ENCODE data around the gene CADM2.

The CADM2 gene

DNA sequence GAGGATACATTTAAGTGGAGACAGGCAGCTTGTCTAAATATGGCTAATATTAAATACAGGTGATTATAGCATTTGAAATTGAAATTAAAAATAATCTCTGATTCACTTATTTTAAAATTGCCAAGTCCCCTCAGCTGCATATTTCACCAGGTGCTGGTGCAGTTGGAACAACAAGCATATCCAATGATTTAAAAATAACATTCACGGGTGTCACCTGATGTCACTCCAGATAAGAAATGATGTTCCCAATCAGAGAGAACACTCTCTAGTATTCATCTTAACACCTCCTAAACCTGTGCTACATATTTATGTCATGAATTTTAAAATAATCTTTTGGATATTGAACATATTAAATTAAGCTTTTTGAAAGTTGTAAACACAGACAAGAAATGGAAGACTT is 249.9 kb downstream of the CADM2 start:
- DNase-seq, result no peak

DNA sequence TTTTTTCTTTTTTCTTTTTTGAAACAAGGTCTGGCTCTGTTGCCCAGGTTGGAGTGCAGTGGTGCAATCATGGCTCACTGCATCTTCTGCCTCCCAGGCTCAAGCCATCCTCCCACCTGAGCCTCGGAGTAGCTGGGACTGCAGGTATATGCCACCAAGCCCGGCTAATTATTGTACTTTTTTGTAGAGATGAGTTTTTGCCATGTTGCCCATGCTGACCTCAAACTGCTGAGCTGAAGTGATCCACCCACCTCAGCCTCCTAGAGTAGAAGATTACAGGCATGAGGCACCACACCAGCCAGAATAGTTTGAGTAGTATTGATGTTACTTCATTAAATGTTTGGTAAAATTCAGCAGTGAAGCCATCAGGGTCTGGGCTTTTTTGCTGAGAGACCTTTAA is 251.8 kb downstream of the CADM2 start:
- no peak for DNase-seq

DNA sequence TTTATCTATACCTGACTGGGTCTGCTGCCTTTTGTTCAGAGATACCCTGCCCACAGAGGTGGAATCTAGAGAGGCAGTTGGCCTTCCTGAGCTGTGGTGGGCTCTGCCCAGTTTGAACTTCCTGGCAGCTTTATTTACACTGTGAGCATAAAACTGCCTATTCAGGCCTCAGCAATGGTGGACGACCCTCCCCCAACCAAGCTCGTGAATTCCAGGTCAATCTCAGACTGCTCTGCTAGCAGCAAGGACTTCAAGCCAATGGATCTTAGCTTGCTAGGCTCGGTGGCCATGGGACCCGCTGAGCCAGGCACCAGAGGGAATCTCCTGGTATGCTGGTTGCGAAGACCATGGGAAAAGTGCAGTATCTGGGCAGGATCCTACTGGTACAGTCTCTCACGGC is 270.2 kb downstream of the CADM2 start:
- DNase-seq, result no peak

DNA sequence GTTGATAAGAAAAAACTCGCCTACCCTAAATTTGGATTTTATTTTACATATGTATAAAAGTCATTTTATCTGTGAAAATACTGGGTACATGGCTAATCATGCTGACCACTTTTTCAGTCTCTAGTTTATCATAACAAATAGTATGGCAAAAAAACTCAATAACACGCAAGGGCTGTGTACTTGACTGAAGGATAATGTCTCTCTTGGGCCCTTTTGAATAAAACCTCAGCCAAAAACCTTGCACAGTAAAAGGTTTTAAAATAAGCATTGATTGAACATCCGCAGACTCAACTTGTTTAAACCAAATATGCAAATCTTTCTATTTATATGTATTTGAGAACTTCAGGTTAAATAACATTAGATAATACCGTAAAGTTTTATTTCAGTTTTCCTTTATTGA is 285.3 kb downstream of the CADM2 start:
- DNase-seq, result no peak

DNA sequence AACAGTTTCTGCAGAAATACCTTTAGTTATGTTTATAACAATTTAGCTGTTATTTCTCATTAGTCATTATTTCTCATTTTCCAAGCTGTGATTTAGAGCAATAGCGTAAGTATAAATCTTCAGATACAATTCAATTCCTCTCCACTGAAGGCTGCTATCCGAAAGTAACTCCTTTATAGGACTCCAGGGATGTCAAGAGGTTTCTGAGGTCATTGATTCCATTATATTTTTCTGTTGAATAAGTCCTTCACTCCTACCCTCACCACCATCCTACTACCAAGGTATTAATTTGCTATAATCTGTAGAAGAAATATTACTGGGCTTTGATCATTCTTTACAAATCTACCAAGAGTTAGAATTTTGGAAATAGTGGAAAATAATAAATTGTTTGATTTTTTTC is 285.7 kb downstream of the CADM2 start:
- no peak for DNase-seq

DNA sequence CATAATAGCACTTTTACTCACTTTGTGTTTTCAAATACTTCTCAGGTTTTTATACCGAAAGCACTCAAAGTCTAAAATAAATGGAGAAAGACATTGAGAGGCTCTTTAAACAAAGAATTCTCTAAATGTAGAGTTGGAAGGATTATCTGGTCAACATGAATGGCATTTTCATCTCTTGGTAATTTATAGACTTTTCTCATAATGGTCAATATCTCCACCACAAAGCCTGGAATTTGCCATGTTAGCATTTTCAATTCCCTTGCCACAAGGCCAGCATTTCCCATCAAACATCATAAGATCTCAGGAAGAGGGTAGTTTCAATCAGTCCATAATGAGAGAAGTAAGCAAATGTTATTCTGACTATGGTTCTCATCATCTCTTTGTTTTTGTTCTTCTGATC is 293.0 kb downstream of the CADM2 start:
- DNase-seq, result no peak

DNA sequence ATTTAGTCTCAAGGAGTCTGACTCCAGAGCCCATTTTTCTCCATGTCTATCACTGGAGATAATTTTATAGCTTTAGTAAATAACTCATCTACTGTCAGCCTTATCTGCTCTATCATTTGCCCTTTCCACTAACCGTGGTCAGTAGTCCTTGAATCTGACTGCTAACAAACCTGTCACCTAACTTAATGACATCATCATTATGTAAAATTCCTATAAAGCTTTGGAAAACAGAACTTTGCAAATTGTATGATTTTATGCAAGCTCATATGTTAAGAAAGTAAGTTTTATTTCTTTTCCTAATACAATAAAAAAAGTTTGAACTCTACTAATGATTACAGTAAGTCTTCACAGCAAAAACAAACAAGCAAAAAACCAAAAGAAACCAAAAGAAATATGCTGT is 293.9 kb downstream of the CADM2 start:
- no peak for DNase-seq

DNA sequence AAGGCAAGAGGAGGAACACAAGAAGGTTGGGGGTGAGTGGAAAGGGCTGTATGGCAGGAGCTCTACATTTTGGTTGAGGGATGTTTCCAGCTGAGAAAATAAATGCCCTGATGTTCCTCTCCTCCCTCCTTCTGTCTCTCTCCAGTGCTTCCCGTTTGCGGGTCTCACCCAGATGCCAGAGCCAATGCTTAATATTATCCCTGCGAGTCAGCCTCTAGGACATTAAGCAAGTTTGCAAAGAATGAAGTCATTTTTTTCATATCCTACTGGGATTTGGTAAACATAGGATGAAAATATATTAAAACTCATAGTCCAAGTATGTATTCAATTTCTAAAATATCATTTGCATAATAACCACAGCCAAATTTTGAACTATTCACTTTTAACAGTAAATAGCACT is 295.9 kb downstream of the CADM2 start:
- no peak for DNase-seq

DNA sequence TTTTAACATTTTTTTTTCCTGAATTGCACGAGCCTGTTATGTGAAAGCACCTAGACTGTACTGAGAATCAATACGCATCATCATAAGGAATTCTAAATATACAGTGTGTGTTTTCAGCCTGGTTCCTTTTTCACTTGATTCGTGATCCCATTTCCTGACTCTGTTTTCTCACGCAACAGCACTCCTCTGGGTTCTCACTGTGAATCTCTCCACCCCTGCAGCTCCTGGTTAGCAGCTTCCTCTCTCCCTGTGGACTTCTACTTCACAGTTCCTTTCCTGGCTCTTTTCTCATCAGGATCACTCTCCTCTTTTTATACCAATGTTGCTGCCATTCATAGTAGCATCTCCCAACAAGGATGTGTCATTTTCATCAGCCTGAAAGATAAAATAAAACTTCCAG is 297.2 kb downstream of the CADM2 start:
- DNase-seq, result no peak

DNA sequence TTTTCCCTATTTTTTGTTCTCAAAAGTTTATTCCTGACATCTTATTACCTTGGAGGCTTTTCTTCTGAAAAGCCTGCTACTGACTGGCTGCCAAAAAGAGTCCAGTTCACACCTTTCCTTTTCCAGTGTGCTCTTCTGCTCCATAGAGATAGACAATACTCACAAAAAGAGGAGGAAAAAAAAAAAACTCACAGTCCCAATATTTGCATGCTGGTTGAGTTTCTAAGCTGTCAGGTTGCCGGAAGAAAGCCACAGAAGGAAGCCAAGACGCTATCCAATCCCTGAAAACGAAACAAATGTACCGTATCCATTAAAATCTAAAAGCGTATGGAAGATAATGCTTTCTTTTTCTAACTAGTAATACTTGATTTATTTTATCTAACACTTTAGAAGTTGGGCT is 299.5 kb downstream of the CADM2 start:
- no peak for DNase-seq

DNA sequence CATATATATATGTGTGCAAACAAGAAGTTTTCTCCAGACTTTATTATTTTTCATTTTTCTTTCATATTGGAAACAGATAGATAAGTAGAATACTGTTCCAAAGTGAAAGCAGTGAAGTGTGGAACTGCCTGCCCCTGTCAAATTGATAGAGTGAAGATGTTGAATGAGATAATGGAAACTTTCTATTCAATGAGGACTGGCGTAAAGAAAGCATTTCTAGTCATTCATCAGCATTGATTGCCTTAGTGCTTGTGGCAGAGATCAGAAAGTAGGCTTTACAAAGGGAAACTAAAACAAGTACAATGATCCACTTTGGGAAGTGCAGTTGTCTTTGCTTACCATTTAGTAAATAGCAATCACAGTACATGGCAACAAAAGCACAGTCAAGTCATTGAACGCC is 300.0 kb downstream of the CADM2 start:
- no peak for DNase-seq

DNA sequence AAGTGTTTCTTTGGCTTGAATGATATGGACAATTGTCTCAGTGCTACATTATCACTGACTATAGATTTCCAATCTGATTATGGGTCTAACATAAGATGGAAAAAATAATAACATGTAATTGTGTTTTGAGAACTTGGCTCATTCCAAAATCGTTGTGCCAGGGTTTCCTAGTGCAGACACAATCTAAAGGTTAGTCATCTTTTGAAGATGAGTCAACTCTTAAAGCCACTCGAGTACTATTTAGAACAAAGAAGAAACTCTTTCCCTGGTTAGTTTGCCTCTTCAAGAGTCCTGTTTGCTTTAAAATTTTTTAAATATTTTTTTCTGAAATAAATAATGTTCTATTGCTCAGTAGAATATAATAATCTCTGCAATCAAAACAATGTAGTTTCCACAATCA is 301.0 kb downstream of the CADM2 start:
- no peak for DNase-seq

DNA sequence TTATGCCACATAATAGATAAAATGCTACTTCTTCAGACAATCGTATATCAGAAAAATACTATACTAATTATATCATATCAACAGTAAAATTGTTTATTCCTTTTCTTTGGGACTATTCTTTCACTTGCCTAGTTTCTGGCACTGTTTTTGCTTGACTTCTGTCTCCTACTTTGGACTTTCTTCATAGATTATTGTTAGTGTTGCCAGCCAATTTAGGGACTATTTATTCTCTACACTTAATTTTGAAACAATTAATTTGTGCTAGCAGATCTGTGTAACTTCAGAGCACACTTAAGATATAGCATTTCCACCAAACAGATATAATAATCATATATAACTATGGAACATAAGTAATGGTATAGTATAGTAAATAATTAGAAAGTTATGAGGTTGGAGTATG is 305.6 kb downstream of the CADM2 start:
- DNase-seq, result no peak

DNA sequence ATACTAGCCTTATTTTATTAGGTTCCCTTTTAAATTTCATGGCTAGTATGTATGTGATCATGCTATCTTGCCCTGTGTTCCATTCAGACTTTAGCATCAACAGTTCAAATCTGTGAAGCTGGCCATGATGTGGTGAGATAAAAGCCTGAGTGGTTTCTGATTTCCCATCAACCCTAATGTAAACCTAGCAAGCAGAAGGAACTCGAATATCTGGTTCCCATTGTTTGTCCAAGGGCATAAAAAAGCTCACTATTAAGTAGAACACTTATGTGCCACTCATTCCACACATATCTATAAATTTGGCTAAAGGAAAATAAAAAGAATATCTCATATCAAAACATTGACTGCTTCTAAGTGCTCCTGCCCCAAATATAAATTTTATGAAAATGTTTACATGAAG is 311.7 kb downstream of the CADM2 start:
- DNase-seq, result no peak

DNA sequence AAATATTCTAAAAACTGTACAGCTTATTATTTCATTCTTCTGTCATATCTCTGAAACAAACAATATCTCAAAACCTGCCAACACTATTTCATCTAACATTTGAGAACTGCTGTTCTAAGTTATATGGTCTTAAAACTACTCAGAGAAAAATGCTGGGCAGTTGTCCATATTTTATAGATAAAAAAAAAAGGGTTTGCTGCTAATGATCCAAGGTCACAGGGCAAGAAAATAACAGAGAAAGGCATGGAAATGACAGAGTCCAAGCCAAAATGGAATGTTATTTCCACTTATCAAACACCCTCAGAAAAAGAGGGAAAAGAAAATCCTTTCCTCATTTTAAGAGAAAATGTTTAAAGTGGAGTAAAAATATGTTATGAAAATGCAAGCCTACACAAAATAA is 313.1 kb downstream of the CADM2 start:
- no peak for DNase-seq

DNA sequence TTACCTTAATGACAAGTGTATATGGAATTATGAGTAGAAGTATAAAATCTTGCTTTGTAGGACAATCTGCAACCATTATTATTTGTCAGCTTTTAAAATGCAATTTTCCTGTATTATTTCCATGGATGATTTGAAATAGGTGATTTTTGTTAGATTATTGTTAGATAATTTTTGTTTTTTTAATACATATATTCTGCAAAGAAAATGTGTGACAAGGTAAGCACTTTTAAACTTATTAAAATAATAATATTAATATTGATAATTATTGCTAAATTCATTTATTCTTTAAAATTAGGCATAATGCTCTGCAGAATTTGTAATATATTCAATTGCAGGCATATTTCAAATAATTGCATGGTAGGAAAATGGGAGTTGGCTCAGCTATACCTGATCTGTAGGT is 329.5 kb downstream of the CADM2 start:
- no peak for DNase-seq

DNA sequence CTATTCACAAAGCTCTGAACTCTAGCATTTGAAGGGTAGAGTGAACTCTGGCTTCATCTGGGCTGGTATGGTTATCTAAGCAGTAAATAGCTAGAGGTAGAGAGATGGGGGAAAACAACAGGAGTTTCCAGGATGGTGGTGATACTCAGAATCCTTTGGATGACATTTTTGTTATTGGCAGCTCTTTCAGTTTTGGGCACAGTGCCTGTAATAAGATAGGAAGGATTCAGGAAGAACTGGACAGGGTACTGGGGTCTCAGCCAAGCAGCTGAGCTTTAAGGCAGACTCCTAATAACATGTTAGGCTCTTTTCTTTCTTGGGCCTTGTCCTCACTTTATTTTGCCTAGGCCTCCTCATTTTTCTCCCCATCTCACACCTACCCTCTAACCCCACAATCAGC is 338.5 kb downstream of the CADM2 start:
- no peak for DNase-seq

DNA sequence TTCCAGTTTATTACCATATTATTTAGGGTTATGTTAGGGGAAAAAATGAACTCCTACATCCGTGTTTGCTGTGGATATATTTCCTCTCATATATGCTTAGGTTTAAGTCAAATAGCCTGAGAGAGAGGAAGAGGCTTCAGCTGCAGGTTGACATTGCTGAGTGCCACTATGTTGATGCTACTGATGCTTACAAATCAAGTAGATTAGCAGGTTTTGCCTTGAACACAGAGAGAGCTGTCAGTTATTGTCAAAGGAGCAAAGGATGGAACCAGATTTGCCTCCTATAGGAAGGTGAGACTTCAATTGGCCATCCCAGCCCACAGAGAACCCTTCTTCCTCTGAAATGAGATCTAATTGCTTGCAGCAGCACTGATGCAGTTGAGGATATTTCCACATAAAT is 339.2 kb downstream of the CADM2 start:
- DNase-seq, result no peak

DNA sequence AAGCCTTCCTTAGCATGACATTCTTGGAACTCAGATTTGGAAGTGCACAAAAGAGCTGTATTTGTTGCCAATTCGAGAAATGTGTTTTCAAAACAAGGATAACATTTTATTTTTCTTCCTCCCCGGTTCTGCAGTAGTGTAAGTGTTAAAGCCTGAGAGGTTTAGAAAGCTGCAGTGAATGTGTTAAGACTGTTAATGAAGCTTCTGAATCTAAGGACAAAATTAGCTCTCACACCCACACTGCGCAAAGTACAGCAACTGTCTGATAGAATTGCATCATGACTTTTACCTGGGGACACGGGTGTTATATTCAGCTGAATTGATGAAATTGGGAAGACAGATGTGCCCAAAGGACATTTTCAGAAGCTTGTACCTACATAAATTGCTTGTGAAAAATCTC is 344.4 kb downstream of the CADM2 start:
- no peak for DNase-seq

DNA sequence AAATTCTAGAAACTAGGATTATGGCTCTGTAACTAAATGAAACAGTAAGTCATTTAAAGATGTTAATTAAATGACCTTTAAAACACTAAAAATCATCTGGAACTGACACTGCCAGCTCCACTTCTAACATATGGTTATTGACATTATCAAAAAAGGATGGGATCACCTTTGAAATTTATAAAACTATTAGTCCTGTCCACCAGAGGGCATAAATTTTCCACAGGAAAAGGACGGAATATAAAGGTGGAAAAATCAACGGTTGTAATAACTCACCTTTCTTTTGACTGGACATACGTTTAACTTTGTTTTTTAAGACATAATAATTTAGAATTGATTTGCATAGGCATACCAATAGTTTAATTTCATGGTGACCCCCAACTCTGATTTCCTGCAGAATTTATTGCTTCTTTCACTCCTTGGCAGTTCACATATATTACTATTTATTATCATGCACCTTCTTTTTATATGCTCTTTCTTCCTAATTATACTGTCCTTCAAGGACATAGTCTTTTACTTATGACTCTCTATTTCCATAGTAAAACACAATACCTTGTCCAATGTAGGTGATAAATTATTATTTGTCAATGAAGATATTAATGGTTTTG is 345.7 kb downstream of the CADM2 start:
- no peak for DNase-seq

DNA sequence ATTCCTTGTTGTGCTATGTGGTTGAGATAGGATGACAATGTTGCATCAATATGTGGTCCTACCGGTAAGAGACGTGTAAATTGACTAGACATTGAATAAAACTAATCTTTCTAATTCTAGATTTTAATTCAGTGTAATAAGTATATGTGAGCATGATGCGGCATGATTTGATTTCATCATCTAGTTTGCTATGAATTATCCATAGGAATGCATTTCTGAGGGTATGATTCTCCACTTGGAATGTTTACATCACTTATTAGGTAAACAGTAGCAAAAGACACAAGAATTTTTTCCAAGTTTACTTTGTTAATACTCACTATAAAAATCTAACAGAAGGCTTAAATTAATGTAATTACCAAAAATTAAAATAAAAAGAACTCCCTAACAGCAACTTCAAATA is 353.5 kb downstream of the CADM2 start:
- no peak for DNase-seq

DNA sequence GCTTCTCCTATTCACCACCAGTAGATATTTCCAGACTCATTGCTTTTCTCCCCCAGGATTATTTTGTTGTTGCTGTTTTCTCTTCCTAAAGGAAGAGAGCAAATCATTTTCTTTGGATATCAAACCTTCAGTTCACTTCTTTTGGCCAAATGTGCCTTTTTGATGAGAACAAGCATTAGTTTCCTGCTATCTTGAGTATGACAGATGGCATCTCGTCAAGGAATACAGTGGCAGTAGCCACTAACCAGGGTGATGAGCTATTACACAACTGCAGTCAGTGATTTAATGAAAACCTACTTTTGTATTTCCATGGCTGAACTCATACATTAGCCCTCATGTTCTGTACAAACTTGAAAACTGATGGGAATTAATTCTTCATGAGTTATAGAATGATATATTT is 354.6 kb downstream of the CADM2 start:
- DNase-seq, result no peak

DNA sequence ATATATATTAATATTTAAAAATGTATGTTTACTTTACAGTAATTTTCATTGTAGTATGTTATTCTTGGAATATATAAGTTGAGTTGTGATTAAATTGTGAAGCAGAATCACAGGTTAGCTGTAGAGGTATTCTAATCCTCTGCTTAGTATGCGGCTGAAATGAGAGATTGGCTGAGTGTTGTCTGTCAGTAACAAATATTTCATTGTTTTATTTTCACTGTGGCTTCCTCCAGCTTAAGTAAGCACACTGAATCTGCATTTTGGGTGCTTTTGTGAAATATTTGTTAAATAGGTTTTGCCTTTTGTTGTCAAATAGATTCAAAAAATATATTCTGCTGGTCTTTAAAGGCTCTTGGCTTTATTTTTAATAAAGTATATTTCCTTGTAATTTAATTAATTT is 357.5 kb downstream of the CADM2 start:
- DNase-seq, result no peak

DNA sequence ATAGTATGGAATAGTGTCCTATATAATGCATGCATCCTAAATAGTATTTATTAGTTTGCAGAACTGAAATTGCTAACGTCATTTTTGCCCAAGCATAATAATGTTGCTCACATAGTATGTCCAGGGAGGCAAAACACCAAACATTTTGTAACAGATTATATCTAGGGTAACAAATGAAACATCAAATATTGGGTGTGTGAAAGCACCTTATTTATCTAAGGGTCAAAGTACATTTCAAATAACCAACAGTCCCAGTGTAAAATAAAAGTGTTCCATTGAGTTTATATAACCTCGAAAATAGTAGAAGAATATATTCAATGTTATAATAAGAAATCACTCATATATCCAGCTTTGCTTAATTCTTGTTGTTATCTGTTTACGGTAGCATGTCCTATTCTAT is 363.1 kb downstream of the CADM2 start:
- no peak for DNase-seq

DNA sequence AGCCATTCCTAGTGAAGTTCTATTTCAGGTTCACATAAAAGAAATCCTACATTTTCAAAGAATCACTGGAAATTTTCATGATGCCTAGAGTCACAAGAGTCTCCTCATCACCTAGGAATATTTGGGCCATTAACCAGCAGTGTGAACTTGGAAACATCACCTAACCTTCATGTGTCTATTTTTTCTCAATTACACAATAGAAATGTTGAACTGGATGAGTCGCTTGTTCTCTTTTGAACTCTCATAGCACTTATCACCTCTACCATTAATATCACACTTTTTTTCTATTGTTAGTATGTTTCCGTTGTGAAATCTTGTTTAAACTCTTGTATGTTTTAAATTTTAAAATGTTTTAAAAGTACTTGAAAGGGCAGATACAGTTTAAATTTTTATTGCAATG is 371.3 kb downstream of the CADM2 start:
- no peak for DNase-seq

DNA sequence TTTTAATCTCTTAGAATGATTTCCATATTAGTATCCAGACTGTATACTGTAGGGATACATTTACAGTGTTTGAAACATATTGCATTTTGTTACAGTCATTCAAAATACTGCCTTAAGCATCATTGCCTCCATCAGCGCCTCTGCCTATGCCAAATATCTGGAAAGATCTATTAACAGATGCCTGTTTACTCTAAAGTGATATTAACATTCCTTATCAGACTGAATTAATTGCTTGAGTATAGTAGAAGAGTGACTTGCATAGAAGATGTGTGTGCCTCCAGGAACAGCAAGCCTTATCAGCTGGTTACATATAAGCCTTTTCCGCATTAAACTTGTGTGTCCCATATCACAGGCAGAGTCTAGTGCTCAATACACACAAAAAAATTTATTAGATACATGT is 379.1 kb downstream of the CADM2 start:
- DNase-seq, result no peak

Data from CD4-positive, alpha-beta T cell treated with Interleukin-12 subunit alpha and Interleukin-12 subunit beta, for 1 hour (primary cell).